ENCODE data around the gene IP6K1. TPM values are rescaled to one million over a fixed set of nuclear protein-coding genes. Genes with fewer than 3 reads are reported as not detected.

The IP6K1 gene
- total and polyA plus RNA-seq, 2 donors (not counting 1 experiment from before 2014, with no cell fraction given): 27.8 to 77.8 TPM

- under 1% methylated on average over 102 of the region's 102 CpGs for WGBS (ENCODE audit: insufficient coverage)
- no peaks in the 10 kb centered on the region for H3K9me3 ChIP-seq (ENCODE audit: control extremely low read depth in 1 of 3, control insufficient read depth in 2 of 3, insufficient read depth in 1 of 3, low read length in 2 of 3)
- H3K4me3 ChIP-seq (ENCODE audit: control extremely low read depth in 1 of 5, extremely low read depth in 1 of 5, insufficient read depth in 1 of 5, low read depth in 2 of 5, low read length in 4 of 5): peak within 1 kb of the TSS; percentile 63 to 99 (median 92)
- H3K27ac ChIP-seq (ENCODE audit: low read length in 2 of 2): peak within 1 kb of the TSS; percentile 100
- DNase-seq (peak; percentile 97), ATAC-seq (ENCODE audit: low read depth) (peak; percentile 78)
- intact Hi-C loops (cut with micrococcal nuclease): loop anchor here (1.0 kb wide), 5 partner anchors 50 to 132 kb away; partner anchors contain the start of genes APEH, IP6K1 and TRAIP
- peak within 1 kb of the TSS; percentile 98 for H3K9ac ChIP-seq (ENCODE audit: low read length)
- peak within 1 kb of the TSS; percentile 96 for H3K4me3 Mint-ChIP-seq
- peaks cover 27 to 59% of the 10 kb centered on the region in 2 donors for H3K4me1 ChIP-seq (ENCODE audit: control insufficient read depth in 2 of 2, insufficient read depth in 2 of 2, low read length in 2 of 2)
- H3K27me3 ChIP-seq (replicated peaks in 1 of 4; ENCODE audit: control extremely low read depth in 1 of 4, control insufficient read depth in 3 of 4, insufficient read depth in 4 of 4, low read length in 3 of 4): no peaks in the 10 kb centered on the region
- H3K9me3 Mint-ChIP-seq (ENCODE audit: insufficient read depth): no peaks in the 10 kb centered on the region
- no peaks in the 10 kb centered on the region for H3K27me3 Mint-ChIP-seq
- POLR2A ChIA-PET: interaction anchor here (0.5 to 2.1 kb wide), 6 partner anchors 8 to 358 kb away, joined by 3 to 7 read pairs (median 6); partner anchors contain the start of genes INKA1 and IP6K1
- H3K79me2 ChIP-seq (ENCODE audit: control insufficient read depth, insufficient read depth, low read length): no peaks in the 10 kb centered on the region
- peak within 1 kb of the TSS; percentile 97 for H3K4me2 ChIP-seq (replicated peaks; ENCODE audit: low read depth, low read length, poor library complexity, severe bottlenecking)
- CTCF ChIA-PET: interaction anchor here (0.7 to 1.1 kb wide), 3 partner anchors 115 to 456 kb away, joined by 3 to 5 read pairs (median 4); no protein-coding TSS in a partner anchor
- no peaks in the 10 kb centered on the region for H4K20me1 ChIP-seq (ENCODE audit: control insufficient read depth, insufficient read depth, low read length, poor library complexity, severe bottlenecking)
- H2AFZ ChIP-seq (ENCODE audit: insufficient read depth, low read depth, low read length, poor library complexity, severe bottlenecking): peak within 1 kb of the TSS; percentile 57
- TF ChIP-seq EZH2 (IDR thresholded peaks at IDR 0.05; ENCODE audit: borderline replicate concordance, insufficient read depth, low read depth, low read length, poor library complexity, severe bottlenecking) (no peak), CTCF (IDR thresholded peaks at IDR 0.05) (no peak)
- H3K36me3 ChIP-seq (replicated peaks in 1 of 2; ENCODE audit: control extremely low read depth in 1 of 2, control insufficient read depth in 1 of 2, extremely low read depth in 1 of 2, insufficient read depth in 2 of 2, low read length in 1 of 2): peaks cover 0 to 43% of the 10 kb centered on the region in 2 experiments
- H3K4me1 Mint-ChIP-seq: peaks cover 59% of the 10 kb centered on the region
- peak within 1 kb of the TSS; percentile 97 for H3K27ac Mint-ChIP-seq
Observed at GRCh38 chr3:49723628-49724551, 62.5 kb downstream of the IP6K1 start, which contains the start of gene GMPPB. GMPPB (minus strand) TSS chr3:49723951; CDS start chr3:49723726, 225 bp downstream.
